Esophagus muscularis mucosa (tissue), 4 donors: ENCODE data around the gene SPARC.

ENCODE experiments used
- CTCF ChIP-seq, 3 experiments: fragments of 200-600 bp in 2 of 3; fragments of 450-650 bp in 1 of 3; sonication (generic) in 2 of 3; IDR thresholded peaks; one replicate each; pipeline ENCODE4 v1.5.1; 2017 to 2019; ENCODE audit warnings: antibody characterized with exemption in 3 of 3, mild to moderate bottlenecking in 2 of 3, moderate library complexity in 1 of 3
- EP300 ChIP-seq: sonication (generic); formaldehyde crosslinking; IDR thresholded peaks from one replicate; pipeline ENCODE4 v1.6.1; 2017; ENCODE audit warnings: antibody characterized with exemption
- POLR2A ChIP-seq: fragments of 450-650 bp; IDR thresholded peaks from one replicate; pipeline ENCODE4 v1.6.1; 2017; ENCODE audit warnings: antibody characterized with exemption, moderate library complexity, mild to moderate bottlenecking, low read depth
- POLR2AphosphoS5 ChIP-seq, 2 donors: sonication (generic); formaldehyde crosslinking; IDR thresholded peaks; one replicate each; pipeline ENCODE4 v1.6.1; 2017; ENCODE audit warnings: antibody characterized with exemption in 2 of 2

GRCh38 chr5:151615431-151615830 lies 71.3 kb downstream of the SPARC start:
- TF ChIP-seq CTCF (IDR thresholded peaks at IDR 0.05): no peak
- TF ChIP-seq POLR2A: no peak
- TF ChIP-seq EP300: no peak
- no peak for TF ChIP-seq POLR2AphosphoS5 (IDR thresholded peaks at IDR 0.05)
